T-helper 1 cell (primary cell): ENCODE measurements around the gene NGRN.

Experiments
- DNase-seq, 5 donors: peaks; one replicate each; pipeline ENCODE4 v3.0.0-alpha.2; 2012 to 2020
- total RNA-seq, 4 donors: gene quantifications; one replicate each; lab custom pipeline; 2026; lab: John Stamatoyannopoulos, UW

The NGRN gene, protein sequence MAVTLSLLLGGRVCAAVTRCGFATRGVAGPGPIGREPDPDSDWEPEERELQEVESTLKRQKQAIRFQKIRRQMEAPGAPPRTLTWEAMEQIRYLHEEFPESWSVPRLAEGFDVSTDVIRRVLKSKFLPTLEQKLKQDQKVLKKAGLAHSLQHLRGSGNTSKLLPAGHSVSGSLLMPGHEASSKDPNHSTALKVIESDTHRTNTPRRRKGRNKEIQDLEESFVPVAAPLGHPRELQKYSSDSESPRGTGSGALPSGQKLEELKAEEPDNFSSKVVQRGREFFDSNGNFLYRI
- total RNA-seq: 15.1 to 24.8 (median 17.0) reads per million in 4 donors

DNA sequence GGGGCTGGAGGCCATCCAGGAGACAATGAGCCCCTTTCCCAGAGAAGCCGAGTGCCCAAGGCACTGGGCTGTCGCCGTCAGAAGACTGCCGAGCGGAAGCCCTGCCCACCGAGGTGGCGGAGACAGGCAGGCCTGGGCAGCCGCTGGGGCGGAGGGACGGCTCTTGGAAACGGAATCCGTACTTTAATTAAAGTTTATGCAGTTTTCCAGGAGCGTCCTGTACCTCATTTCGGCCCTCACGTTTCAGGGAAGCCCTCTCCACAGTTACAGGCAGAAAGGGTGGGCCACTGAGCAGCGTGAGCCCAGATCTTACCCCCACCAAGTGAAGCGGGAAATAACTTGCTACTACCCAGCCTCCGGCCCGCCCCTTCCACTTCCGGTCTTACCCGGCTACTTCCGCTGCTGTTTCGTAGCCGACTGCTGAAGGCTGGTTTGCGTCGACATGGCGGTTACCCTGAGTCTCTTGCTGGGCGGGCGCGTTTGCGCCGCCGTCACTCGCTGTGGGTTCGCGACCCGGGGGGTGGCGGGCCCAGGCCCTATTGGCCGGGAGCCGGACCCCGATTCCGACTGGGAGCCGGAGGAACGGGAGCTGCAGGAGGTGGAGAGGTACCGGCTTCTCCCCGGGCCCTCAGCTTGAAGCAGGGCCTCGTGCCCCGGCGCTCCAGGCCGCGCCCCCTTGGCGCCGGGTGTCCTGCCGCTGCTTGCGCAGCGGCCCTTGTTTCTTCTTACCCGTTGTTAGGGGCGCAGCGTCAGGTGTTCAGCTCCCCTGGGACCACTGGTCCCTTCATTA, at the start of gene NGRN:
Gene NGRN (plus strand): TSS at position 402 of the 790 bp plus-strand sequence. CDS start 41 bp downstream, at position 443.
- DNase-seq: peak; percentile 74 to 93 (median 83)

DNA sequence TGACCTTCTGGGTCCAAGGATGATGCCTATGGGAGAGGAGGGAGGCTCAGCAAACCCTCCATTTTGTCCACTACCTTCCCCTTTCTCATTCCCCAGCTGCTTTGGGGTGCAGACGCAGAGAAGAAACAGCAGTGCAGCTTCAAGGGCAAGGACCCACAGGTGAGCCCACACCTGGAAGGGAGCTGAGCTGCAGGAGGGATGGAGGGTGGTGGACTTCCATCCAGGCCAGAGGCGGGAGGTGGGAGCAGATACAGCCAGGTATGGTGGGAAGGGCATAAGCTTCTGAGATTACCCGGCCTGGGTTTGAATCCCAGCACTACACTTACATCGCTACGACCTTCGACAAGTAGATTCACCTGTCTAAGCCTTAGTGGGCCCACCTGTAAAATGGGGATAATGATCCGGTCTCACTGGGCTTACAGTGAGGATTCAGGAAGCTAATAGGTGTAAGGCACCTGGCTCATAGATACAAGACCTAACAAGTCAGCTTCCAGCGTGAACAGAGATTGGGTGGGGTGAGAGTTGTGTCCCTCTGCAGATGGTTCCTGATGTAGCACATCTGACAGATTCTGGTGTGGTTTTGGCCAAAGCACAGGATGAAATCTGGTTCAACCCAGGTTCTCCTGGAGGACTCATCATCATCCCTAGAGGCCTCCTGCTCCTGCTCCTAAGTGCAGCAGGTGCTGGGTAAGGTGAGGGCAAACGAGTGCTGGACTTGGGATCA, 47.6 kb upstream of the NGRN start:
- DNase-seq: no peak

DNA sequence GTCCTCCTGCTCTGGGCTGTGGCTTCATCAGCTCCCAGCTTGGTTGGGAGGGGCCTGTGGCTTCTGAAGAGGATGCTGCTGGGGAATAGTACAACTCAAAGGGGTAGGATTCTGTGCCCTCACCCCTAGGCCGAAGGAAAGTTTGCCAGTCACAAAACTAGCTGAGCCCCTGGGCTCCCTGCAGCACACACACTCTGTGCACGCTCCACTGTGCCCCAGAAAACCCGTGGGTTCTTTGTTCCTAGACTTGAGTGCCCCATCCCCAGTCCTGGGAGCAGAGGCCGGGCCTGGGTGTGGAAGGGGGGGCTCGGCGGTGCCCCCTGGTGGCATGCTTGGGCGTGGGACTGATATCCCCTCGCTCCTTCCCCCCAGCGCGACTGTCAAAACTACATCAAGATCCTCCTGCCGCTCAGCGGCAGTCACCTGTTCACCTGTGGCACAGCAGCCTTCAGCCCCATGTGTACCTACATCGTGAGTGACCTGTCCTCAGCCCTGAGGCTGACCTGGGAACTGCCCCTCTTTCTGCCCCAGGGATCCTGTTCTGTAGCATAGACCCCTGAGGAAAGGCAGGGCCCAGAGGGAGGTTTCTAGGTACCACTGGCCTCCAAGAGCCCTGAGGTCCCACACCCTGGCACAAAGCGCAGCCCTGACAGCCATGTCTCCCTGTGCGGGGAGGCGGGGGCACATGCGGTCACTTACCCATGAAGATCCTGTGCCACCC, 45.9 kb upstream of the NGRN start:
- DNase-seq: peak in 4 of 5 donors; percentile 28 to 44 (median 39)

DNA sequence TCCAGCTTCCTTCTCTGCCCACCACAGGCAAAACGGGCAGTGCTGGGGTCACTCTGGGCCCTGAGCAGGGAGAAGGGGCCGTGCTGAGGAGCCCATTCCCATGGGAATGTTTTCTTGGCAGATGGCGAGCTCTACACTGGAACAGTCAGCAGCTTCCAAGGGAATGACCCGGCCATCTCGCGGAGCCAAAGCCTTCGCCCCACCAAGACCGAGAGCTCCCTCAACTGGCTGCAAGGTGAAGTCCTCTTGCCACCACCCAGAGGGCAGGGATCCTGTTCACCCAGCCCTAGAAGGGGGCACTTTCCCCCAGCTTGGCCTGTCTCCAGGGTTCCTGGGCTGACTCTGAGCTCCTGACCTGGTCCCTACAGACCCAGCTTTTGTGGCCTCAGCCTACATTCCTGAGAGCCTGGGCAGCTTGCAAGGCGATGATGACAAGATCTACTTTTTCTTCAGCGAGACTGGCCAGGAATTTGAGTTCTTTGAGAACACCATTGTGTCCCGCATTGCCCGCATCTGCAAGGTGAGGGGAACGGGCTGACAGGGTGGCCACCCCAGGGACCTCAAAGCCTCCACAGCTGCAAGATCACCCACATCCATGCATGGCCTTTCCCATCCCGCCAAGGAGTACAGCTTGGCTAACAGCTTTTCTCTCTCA, 44.1 kb upstream of the NGRN start:
- DNase-seq: no peak

DNA sequence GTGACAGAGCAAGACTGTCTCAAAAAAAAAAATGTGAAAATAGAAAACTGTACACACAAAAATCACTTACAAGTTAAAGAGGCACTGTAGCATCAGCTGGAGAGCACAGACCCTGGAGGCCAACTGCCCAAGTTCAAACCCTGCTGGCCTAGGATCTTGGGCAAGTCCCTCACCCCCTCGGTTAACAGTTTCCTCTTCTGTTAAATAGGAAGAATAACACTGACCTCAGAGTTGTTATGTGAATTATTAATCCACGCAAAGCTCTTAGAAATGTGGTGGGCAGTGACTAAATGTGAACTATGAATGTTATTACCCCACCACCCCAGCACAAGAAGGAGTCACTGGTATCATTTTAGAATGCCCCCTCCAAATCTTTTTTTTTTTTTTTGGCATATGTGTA, 42.9 kb upstream of the NGRN start:
- DNase-seq: no peak

DNA sequence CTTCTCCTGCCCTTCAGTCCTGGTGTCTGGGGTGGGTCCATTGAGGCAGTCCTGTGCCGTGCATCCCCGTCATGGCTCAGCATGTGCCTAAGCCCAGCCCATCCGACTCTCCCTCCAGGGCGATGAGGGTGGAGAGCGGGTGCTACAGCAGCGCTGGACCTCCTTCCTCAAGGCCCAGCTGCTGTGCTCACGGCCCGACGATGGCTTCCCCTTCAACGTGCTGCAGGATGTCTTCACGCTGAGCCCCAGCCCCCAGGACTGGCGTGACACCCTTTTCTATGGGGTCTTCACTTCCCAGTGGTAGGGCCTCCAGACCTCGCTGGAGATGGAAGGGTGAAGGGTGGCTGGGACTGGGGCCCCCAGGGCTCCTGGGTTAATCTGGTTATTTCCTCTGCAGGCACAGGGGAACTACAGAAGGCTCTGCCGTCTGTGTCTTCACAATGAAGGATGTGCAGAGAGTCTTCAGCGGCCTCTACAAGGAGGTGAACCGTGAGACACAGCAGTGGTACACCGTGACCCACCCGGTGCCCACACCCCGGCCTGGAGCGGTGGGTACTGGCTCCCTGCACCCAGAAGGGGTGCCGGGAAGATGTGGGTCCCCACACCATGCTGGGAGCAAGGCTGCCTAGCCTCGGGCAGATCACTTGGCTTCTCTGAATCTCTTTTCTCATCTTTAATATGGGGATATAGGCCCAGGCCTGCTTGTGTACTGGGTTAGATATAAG, 41.9 kb upstream of the NGRN start:
- no peak for DNase-seq

DNA sequence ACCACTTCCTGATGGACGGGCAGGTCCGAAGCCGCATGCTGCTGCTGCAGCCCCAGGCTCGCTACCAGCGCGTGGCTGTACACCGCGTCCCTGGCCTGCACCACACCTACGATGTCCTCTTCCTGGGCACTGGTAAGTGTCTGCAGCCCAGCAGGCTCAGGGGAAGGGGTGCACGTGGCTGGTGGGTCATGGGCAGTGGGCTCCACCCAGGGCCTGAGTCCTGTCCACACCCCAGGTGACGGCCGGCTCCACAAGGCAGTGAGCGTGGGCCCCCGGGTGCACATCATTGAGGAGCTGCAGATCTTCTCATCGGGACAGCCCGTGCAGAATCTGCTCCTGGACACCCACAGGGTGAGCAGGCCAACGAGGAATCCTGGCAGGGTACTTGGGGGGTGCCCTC, 40.4 kb upstream of the NGRN start:
- no peak for DNase-seq

DNA sequence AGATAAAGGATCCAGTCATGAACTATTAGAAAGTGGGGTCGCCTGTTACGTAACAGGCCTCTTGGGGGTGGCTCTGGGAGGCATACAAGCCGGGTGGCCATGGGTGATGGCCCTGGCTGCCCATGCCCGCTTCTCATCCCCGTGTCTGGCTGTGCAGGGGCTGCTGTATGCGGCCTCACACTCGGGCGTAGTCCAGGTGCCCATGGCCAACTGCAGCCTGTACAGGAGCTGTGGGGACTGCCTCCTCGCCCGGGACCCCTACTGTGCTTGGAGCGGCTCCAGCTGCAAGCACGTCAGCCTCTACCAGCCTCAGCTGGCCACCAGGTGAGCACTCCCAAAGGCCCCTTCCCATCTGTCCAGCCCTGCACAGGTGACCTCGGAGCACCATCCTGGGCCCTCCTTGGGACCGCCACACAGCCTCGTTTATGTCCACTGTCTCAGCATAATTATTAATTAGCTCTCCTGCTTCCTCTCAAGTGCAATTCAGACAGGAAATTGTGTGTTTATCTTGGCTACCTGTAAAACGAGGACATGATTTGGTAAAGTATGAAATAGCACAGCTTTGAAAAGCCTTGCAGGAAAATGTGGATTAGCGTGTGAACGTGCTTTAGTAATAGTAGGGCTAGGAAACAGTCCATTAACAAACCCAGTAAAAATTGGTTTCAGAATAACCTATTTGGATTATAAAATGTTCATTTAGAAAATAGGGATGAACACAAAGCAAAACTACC, 39.8 kb upstream of the NGRN start:
- no peak for DNase-seq

DNA sequence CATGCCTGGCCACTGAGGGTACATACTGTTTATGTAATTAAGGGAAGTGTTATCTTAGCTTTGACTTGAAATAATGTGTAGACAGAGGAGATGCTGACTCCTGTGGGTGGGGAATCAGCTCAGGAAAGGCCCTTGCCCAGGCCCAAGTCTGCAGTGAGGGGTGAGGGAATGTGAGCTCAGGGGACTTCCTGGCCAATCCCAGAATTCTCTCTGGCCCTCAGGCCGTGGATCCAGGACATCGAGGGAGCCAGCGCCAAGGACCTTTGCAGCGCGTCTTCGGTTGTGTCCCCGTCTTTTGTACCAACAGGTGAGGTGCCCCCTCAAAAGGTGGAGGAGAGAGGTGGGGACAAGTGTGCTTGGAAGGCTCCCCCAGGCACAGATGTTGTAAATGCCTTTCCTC, 38.1 kb upstream of the NGRN start:
- no peak for DNase-seq

DNA sequence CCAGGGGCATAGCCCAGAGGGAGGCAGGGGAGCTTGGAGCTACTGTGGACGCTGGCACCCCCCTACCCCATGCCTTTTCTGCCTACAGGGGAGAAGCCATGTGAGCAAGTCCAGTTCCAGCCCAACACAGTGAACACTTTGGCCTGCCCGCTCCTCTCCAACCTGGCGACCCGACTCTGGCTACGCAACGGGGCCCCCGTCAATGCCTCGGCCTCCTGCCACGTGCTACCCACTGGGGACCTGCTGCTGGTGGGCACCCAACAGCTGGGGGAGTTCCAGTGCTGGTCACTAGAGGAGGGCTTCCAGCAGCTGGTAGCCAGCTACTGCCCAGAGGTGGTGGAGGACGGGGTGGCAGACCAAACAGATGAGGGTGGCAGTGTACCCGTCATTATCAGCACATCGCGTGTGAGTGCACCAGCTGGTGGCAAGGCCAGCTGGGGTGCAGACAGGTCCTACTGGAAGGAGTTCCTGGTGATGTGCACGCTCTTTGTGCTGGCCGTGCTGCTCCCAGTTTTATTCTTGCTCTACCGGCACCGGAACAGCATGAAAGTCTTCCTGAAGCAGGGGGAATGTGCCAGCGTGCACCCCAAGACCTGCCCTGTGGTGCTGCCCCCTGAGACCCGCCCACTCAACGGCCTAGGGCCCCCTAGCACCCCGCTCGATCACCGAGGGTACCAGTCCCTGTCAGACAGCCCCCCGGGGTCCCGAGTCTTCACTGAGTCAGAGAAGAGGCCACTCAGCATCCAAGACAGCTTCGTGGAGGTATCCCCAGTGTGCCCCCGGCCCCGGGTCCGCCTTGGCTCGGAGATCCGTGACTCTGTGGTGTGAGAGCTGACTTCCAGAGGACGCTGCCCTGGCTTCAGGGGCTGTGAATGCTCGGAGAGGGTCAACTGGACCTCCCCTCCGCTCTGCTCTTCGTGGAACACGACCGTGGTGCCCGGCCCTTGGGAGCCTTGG, 37.4 kb upstream of the NGRN start:
- no peak for DNase-seq

DNA sequence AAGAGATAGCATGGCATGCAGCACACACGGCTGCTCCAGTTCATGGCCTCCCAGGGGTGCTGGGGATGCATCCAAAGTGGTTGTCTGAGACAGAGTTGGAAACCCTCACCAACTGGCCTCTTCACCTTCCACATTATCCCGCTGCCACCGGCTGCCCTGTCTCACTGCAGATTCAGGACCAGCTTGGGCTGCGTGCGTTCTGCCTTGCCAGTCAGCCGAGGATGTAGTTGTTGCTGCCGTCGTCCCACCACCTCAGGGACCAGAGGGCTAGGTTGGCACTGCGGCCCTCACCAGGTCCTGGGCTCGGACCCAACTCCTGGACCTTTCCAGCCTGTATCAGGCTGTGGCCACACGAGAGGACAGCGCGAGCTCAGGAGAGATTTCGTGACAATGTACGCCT, 36.5 kb upstream of the NGRN start:
- no peak for DNase-seq

DNA sequence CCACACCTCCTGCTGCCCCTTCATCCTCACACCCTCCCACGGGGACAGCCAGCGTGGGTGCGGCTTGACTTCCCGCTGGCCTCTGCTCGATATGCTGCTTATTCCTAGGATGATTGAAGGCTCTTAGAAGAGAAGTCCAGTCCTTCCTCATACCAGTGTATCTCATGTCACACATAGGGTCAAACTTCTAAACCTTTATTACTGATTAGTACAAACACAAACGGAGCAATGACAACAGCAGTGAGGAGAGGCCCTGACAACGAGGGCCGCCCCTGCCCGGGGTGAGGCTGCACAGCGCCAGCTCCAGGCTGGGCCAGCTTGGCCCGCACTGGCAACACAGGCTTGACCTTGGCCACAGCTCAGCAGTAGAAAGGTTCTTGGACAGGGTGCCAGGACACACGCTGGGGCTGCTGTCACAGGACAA, 35.4 kb upstream of the NGRN start:
- DNase-seq: no peak

DNA sequence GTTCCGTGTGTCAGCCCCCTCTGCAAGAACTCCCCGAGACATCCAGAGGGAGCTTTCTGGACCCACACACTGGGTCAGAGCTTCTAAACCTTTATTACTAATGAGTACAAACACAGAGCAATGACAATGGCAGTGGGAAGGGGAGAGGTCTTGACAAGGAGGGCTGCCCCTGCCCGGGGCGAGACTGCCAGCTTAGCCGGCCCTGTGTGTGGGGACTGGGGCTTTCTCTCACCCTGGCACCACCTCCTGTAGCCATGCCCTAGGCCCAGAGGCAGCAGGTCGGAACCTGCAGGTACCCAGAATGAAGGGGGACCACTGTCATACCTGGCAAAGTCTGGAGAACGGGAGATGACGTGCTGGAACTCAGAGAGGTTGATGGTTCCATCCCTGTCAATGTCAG, 34.9 kb upstream of the NGRN start:
- no peak for DNase-seq

DNA sequence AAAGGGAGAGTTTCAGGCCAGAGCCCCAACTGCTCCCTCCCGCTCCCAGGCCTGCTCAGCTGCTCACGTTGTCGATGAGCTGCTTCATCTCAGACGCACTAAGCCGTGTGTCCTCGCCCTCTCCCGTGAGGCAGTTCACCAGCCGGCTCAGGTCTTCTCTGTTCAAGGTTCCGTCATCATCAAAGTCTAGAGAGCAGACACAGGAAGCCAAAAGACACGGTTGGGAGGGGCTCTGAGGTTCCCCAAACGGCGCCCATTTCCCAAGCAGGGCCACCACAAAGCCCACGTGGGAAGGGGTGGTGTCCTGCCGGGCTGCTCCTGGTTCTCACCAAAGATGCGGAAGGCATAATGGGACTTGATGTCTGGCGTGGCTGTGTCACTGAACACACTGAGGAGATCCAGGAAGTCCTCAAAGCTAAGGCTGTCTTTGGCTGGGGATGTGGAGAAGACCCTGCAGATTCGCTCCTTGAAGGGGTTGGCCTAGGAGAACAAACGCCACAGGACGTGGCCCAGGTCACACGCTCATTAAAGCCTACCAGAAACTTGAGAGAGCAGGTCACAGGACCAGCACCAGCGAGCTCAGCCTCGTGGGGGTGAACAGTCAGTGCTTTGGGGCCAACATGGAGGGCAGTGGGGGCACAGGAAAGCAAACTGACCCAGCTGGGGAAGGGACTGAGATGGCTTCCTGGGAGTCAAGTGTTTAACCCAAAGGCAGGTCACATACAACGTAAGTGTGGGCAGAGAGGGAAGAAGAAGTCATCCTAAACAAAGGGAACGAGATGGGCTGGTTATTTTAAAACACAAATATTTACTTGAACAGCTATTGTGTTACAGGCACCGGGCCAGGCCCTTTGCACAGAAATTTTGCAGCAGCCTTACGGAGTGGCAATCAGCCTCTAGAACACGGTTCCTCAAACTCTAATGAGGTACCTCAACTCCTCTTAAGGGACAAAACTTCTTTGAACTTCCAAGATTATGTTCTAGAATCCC, 34.1 kb upstream of the NGRN start:
- peak; percentile 72 to 84 (median 81) for DNase-seq

DNA sequence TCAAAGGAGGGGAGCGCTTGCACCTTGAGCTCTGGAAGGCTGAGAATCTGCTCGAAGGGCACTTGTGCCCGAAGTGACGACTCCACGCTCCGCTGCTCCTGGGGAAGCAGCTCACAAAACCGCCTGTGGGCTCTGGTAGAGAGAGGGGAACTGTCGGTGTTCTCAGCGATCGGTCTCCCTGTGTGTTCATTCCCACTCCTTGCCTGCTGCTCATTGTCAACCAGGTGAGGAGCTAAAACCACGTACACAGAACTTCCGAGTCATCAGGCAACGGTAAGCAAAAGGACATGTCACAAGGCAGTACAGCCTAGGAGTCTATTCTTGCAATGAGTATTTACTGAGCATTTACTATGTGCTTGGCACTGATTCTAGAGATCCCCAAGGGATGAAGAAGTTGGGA, 33.3 kb upstream of the NGRN start:
- DNase-seq: peak in 1 of 5 donors; percentile 8

DNA sequence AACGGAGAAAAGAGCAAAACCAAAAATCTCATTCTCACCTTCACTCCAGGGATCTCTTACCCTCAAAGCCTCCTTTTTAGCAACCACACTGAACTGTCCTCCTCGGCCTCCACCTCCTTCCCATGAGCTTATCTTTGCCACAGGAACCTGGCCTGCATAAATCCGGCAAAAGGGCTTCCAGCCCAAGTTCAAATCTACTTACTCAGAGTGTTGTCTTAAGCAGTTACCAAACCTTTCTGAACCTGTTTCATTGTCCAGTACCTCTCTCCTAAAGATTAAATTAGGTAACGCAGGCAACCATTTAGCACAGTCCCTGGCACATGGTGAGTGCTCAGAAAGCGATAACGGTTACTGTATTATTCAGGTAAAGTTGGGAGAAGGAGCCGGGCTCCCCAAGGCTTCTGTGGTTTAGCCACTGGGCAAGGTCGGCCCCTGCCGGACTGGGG, 32.5 kb upstream of the NGRN start:
- DNase-seq: no peak

DNA sequence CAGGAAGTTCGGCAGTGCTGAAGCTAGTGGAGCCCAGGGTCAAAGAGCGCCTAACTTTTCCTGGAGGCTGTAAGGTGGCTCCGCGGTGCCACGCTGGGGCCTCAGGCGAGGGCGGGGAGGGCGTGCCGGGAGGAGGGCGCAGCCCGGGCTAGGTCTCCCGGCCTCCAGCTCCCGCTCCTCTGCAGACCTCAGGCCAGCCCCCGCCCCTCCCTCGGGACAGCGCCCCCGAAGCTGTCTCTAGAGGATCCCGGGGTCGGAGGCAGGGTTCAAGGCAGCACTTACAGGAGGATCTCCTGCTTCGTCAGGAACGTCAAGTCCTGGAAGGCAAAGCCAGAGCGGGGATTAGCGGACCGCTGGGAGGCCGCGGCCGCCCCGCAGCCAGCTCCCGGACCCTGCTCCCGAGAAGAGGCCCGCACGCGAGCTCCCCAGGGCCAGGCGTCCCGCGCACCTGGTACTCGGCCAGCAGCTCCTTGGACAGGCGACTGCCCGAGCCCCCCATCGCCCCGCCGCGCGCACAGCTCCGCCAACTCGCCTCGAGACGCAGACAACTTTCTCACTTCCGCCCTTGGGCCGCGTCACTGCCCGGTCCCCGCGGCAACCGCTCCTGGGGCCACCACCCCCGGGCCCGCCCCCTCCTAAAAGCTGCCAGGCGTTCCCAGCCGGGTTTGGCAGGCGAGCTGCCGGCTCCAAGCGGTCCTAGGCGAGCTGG, 31.9 kb upstream of the NGRN start, which contains the start of gene CIB1:
Gene CIB1 (minus strand): TSS at position 555 of the 709 bp plus-strand sequence. CDS start 56 bp downstream, at position 499.
- peak; percentile 40 to 98 (median 96) for DNase-seq
